A549 (cell line): ENCODE data around the gene IGFBP5. TPM values are rescaled to one million over a fixed set of nuclear protein-coding genes. Genes with fewer than 3 reads are reported as not detected.

Experiments
- ATAC-seq, 2 experiments: fragments of 200-7000 bp in 1 of 2; fragments of >200 bp in 1 of 2; cut with Nextera tagmentation in 1 of 2; cut with Tn5 transposase in 1 of 2; 3 replicates each; pipeline versions ENCODE4 v1.8.0 to v1.9.1; 2018 to 2020; ENCODE audit warnings: mild to moderate bottlenecking in 1 of 2, moderate library complexity in 1 of 2
- CTCF ChIA-PET: fragments of 300-600 bp; sonication (Branson Sonifier 250); formaldehyde crosslinking; extraction: SDS; loops from one replicate; lab custom pipeline; 2021; ENCODE audit warnings: antibody characterized with exemption, inconsistent platforms; lab: Yijun Ruan, JAX
- POLR2A ChIA-PET: fragments of 350-600 bp; formaldehyde crosslinking; extraction: SDS; loops from one replicate; lab custom pipeline; 2021; ENCODE audit warnings: antibody characterized with exemption, inconsistent platforms; lab: Yijun Ruan, JAX
- DNase-seq, 2 experiments: peaks; one replicate each; pipeline versions ENCODE4 v3.0.0 to v3.0.0-alpha.2; 2011 to 2016; ENCODE audit warnings: low read depth in 1 of 2, low spot score in 1 of 2
- FAIRE-seq: peaks from 2 replicates; lab custom pipeline; 2011; peaks lifted over from hg19 to GRCh38; lab: Jason Lieb, UNC
- H3K27ac ChIP-seq, 2 experiments: fragments of >200 bp; sonication (Bioruptor Twin); formaldehyde crosslinking; 3 replicates each; pipeline ENCODE4 v1.5.1; 2016 to 2017
- H3K4me1 ChIP-seq: fragments of >200 bp; sonication (Bioruptor Twin); formaldehyde crosslinking; 3 replicates; pipeline ENCODE4 v1.6.1; 2016
- H3K4me2 ChIP-seq: fragments of >200 bp; sonication (Bioruptor Twin); formaldehyde crosslinking; 3 replicates; pipeline ENCODE4 v1.6.1; 2016
- H3K4me3 ChIP-seq: fragments of >200 bp; sonication (Bioruptor Twin); formaldehyde crosslinking; 3 replicates; pipeline ENCODE4 v1.5.1; 2016
- H3K9me3 ChIP-seq: fragments of >200 bp; sonication (Bioruptor Twin); formaldehyde crosslinking; 3 replicates; pipeline ENCODE4 v1.6.1; 2016
- CBX8 ChIP-seq: fragments of 200-600 bp; sonication (generic); IDR thresholded peaks from 2 replicates; pipeline ENCODE4 v1.6.1; 2016
- EHMT2 ChIP-seq: fragments of 200-600 bp; sonication (generic); IDR thresholded peaks from 2 replicates; pipeline ENCODE4 v1.6.1; 2016; ENCODE audit warnings: antibody characterized with exemption, low read depth, mild to moderate bottlenecking, moderate library complexity
- ESRRA ChIP-seq: fragments of 150-350 bp; IDR thresholded peaks from 2 replicates; pipeline ENCODE4 v1.6.1; 2014; ENCODE audit warnings: mild to moderate bottlenecking, low read length, borderline replicate concordance
- HDAC2 ChIP-seq: fragments of 200-600 bp; sonication (generic); IDR thresholded peaks from 2 replicates; pipeline ENCODE4 v1.6.1; 2016
- HEYL ChIP-seq: fragments of 250-450 bp; sonication (Bioruptor Pico); IDR thresholded peaks from 2 replicates; pipeline ENCODE4 v1.8.0; 2021; ENCODE audit warnings: mild to moderate bottlenecking, moderate library complexity
- MAZ ChIP-seq: fragments of 150-350 bp; IDR thresholded peaks from 2 replicates; pipeline ENCODE4 v1.6.1; 2014; ENCODE audit warnings: antibody characterized with exemption, low read depth, low read length, borderline replicate concordance
- MYC ChIP-seq: IDR thresholded peaks from 2 replicates; pipeline ENCODE4 v1.6.1; 2012; ENCODE audit warnings: mild to moderate bottlenecking, inconsistent platforms, low read length, improper control_type of control experiment, borderline replicate concordance
- NFE2L2 ChIP-seq: fragments of 150-350 bp; conservative IDR thresholded peaks from 2 replicates; pipeline ENCODE4 v1.6.1; 2014; ENCODE audit warnings: low read length
- PHF8 ChIP-seq: fragments of 200-600 bp; sonication (generic); IDR thresholded peaks from 2 replicates; pipeline ENCODE4 v1.6.1; 2016; ENCODE audit warnings: low read depth, mild to moderate bottlenecking, antibody characterized with exemption, moderate library complexity, borderline replicate concordance
- POLR2A ChIP-seq: IDR thresholded peaks from 2 replicates; pipeline ENCODE4 v1.6.1; 2012; ENCODE audit warnings: mild to moderate bottlenecking, low read length
- RAD21 ChIP-seq, 2 experiments: fragments of >200 bp in 1 of 2; sonication (Bioruptor Twin) in 1 of 2; formaldehyde crosslinking in 1 of 2; IDR thresholded peaks in 1 of 2; conservative IDR thresholded peaks in 1 of 2; 2 replicates in 1 of 2; 3 replicates in 1 of 2; pipeline ENCODE4 v1.6.1; 2012 to 2018; ENCODE audit warnings: inconsistent platforms in 1 of 2
- REST ChIP-seq: fragments of 200-600 bp; sonication (generic); IDR thresholded peaks from 2 replicates; pipeline ENCODE4 v1.6.1; 2016; ENCODE audit warnings: antibody characterized with exemption, mild to moderate bottlenecking, moderate library complexity
- SMC3 ChIP-seq: fragments of >200 bp; sonication (Bioruptor Twin); formaldehyde crosslinking; IDR thresholded peaks from 3 replicates; pipeline ENCODE4 v1.6.1; 2018; ENCODE audit warnings: inconsistent platforms
- TP53 ChIP-seq: fragments of 250-450 bp; sonication (Bioruptor Pico); IDR thresholded peaks from 2 replicates; pipeline ENCODE4 v1.5.0; 2021; ENCODE audit warnings: mild to moderate bottlenecking, moderate library complexity
- WGBS: methylation state at CpG from one replicate; pipeline ENCODE4 v1.1.6; 2017; ENCODE audit errors: missing lambda C conversion rate; 5-methylcytosine and 5-hydroxymethylcytosine counted together
- polyA plus RNA-seq, 4 experiments: library from polyadenylated mRNA; depleted of rRNA in 3 of 4; stranded (reverse); fragments of >200 nt; fragmentation: RNase III in 1 of 4; extraction: RNeasy Plus Mini Kit Qiagen cat#74134 plus additional on column Dnase treatment in 1 of 4; gene quantifications; 2 replicates in 3 of 4; 3 replicates in 1 of 4; pipeline ENCODE4 v1.2.3, GENCODE V29; 2011 to 2017
- TF ChIP-seq, protein P1 (sequence below): fragments of >200 bp; sonication (Bioruptor Twin); formaldehyde crosslinking; IDR thresholded peaks from 3 replicates; pipeline ENCODE4 v1.5.1; 2016
- TF ChIP-seq, protein P2 (sequence below): fragments of >200 bp; sonication (Bioruptor Twin); formaldehyde crosslinking; IDR thresholded peaks from 3 replicates; pipeline ENCODE4 v1.6.1; 2016
- TF ChIP-seq, protein P3 (sequence below): fragments of 250-450 bp; sonication (Bioruptor Pico); IDR thresholded peaks from 2 replicates; pipeline ENCODE4 v1.5.0; 2020; ENCODE audit warnings: low read depth, mild to moderate bottlenecking, moderate library complexity

IGFBP5 gene
- polyA plus RNA-seq, 2 of the 4 experiments (the other 2 are of a cell fraction): 0.23 to 0.97 TPM

DNA sequence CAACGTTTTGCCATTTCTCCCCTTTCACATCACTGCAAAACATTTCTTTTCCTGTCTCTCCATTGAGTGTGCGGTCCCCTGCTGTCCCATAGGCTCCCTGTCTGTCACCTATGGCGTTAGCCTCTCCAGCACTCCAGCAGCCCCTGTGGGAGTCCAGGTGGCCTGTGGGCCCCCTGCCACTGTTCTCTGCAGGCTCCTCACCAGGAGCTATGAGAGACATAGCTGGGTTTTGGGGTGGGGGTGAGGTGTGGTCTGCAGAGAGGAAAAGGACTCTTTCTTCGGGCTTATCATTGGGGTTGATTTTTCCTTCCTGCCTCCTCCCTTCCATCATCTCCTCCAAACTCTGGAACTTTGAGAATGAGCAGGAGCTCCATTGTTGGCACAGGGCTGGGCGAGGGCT is 36.1 kb upstream of the IGFBP5 start (continued):
- TF ChIP-seq, protein P1, sequence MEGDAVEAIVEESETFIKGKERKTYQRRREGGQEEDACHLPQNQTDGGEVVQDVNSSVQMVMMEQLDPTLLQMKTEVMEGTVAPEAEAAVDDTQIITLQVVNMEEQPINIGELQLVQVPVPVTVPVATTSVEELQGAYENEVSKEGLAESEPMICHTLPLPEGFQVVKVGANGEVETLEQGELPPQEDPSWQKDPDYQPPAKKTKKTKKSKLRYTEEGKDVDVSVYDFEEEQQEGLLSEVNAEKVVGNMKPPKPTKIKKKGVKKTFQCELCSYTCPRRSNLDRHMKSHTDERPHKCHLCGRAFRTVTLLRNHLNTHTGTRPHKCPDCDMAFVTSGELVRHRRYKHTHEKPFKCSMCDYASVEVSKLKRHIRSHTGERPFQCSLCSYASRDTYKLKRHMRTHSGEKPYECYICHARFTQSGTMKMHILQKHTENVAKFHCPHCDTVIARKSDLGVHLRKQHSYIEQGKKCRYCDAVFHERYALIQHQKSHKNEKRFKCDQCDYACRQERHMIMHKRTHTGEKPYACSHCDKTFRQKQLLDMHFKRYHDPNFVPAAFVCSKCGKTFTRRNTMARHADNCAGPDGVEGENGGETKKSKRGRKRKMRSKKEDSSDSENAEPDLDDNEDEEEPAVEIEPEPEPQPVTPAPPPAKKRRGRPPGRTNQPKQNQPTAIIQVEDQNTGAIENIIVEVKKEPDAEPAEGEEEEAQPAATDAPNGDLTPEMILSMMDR: no peak

DNA sequence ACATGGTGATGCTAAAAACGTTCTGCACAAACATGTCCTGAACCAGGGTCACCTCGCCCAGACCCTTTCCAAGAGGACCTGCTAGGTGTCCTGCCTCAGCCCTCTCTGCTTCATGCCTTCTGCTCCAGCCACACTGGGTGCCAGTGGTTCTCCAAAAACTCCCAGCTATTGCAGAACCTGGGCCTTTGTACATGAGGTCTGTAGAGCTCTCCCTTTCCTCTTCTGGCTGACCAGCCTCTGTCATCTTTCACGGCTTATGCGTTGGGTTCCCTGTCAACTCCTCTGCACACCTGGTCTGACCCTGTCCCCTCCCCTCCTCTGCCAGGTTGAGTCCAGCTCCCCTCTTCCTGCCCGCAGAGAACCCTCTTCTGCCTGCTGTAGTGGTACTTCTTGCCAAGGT is 35.5 kb upstream of the IGFBP5 start:
- H3K4me2 ChIP-seq: no peak overlapping the region
- TF ChIP-seq NFE2L2 (no peak), CBX8 (no peak), EHMT2 (no peak)
- POLR2A ChIA-PET: no interaction called here
- H3K9me3 ChIP-seq: no peaks in the 10 kb centered on the region
- ATAC-seq (no peak), FAIRE-seq (no peak), DNase-seq (no peak)
- 14% methylated on average over 5 of the region's 5 CpGs for WGBS
- no peak overlapping the region for H3K4me3 ChIP-seq
- H3K4me1 ChIP-seq: no peaks in the 10 kb centered on the region
- H3K27ac ChIP-seq: no peak overlapping the region
- CTCF ChIA-PET: no interaction called here

DNA sequence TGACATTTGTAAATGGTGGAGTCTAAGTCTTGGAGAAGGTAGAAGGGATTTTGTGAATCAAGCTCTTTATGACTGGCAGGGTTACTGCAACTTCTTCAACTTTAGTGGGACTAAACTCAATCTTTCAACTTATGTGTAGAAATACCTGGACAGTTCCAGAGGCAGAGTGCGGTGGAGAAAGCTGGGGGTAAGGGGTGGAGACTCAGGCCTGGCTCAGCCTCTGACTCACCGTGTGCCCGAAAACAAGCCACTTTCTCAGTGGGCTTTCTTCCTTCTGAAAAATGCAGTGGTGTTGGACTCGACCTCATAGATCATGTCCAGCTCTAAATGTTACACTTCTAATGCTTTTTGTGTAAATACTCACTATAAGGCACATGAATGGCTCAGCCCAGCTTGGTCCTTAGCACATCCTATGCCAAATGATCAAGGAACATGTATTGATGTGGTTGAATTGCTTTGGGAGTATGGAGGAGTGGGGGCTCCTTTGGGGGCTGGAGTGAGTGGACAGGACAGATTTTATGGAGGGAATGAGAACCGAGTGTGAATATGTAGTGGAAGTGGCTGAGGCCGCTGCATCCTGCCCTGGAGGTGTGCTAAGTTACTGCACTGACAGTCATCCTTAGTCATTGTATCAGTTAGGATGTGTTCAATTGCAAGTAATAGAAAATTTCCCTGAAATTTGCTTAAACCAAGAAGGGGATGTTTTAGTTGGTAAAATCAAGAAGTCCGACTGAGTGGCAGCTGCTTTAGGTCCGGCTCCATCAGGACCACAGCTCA is 32.2 kb upstream of the IGFBP5 start:
- TF ChIP-seq REST: no peak
- no peak for TF ChIP-seq TP53 (CRISPR knock-in tag)
- no peak for TF ChIP-seq CBX8
- TF ChIP-seq HDAC2: no peak
- no peak for TF ChIP-seq POLR2A
- TF ChIP-seq, protein P2, sequence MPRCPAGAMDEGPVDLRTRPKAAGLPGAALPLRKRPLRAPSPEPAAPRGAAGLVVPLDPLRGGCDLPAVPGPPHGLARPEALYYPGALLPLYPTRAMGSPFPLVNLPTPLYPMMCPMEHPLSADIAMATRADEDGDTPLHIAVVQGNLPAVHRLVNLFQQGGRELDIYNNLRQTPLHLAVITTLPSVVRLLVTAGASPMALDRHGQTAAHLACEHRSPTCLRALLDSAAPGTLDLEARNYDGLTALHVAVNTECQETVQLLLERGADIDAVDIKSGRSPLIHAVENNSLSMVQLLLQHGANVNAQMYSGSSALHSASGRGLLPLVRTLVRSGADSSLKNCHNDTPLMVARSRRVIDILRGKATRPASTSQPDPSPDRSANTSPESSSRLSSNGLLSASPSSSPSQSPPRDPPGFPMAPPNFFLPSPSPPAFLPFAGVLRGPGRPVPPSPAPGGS: no peak
- no peak for TF ChIP-seq SMC3
- no peak for TF ChIP-seq RAD21 (conservative IDR thresholded peaks at IDR 0.05 in 1 of 2, IDR thresholded peaks at IDR 0.05 in 1 of 2)
- ChIA-PET POLR2A (no interaction called here), CTCF (interaction anchor here (1.1 kb wide), 1 partner anchor 46 kb away, joined by 3 read pairs; no protein-coding TSS in a partner anchor)
- Histone ChIP-seq H3K27ac (no peak overlapping the region), H3K4me1 (no peaks in the 10 kb centered on the region), H3K4me3 (no peak overlapping the region), H3K9me3 (no peaks in the 10 kb centered on the region), H3K4me2 (no peak overlapping the region)
- WGBS: 63% methylated on average over 8 of the region's 8 CpGs
- DNase-seq: no peak
- ATAC-seq: no peak
- FAIRE-seq: no peak

- Histone ChIP-seq H3K27ac (no peak overlapping the region), H3K4me1 (no peaks in the 10 kb centered on the region), H3K4me3 (no peak overlapping the region), H3K9me3 (no peaks in the 10 kb centered on the region), H3K4me2 (no peak overlapping the region)
- WGBS: 54% methylated on average over 5 of the region's 5 CpGs
- ATAC-seq: no peak
- FAIRE-seq: no peak
- CTCF ChIA-PET: no interaction called here
- POLR2A ChIA-PET: no interaction called here
- no peak for DNase-seq
- TF ChIP-seq, protein P1: no peak
- TF ChIP-seq HEYL (CRISPR knock-in tag) (no peak), MAZ (no peak), ESRRA (no peak), PHF8 (no peak), MYC (no peak), RAD21 (conservative IDR thresholded peaks at IDR 0.05 in 1 of 2, IDR thresholded peaks at IDR 0.05 in 1 of 2) (no peak)
- TF ChIP-seq, protein P3, sequence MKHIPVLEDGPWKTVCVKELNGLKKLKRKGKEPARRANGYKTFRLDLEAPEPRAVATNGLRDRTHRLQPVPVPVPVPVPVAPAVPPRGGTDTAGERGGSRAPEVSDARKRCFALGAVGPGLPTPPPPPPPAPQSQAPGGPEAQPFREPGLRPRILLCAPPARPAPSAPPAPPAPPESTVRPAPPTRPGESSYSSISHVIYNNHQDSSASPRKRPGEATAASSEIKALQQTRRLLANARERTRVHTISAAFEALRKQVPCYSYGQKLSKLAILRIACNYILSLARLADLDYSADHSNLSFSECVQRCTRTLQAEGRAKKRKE (CRISPR knock-in tag): no peak
These were observed 28.8 kb upstream of the IGFBP5 start for GRCh38 chr2:216724190-216724589.
